Measurements from ENCODE around the gene ROR1. TPM values are rescaled to one million over a fixed set of nuclear protein-coding genes. Genes with fewer than 3 reads are reported as not detected.

ROR1 gene
- total and polyA plus RNA-seq, 10 of the 15 experiments (the other 5 are each of a cell fraction or from before 2014, with no cell fraction given): 0.02 to 0.08 (median 0.05) TPM; not detected in 6

DNA sequence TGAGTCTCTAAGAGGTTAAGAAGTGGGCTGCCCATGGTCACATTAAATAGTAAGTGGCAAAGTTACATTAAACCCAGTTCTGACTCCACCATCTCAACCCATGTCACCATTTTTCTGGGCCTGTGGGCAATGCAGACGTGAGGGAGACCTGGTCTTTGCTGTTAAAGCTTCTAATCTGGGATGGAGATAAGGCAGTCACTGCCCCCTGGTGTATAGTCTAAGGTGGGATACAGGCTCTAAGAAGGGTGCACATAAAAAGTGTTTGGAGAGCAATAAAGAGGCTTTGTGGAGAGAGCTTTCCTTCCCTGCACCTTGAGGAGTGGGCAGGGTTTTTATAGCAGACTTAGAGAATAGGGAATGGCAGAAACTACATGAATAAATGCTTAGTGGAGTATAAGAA, 141.3 kb downstream of the ROR1 start:
- SMC1A ChIA-PET (ENCODE audit: uncharacterized antibody, unreplicated experiment): interaction anchor here (0.8 to 2.9 kb wide), 9 partner anchors 10 to 330 kb away, joined by 3 to 24 read pairs (median 4); no protein-coding TSS in a partner anchor
- no peak overlapping the region for H3K9ac ChIP-seq (ENCODE audit: control insufficient read depth, insufficient read depth, low read length)
- H3K27ac ChIP-seq (ENCODE audit: control insufficient read depth, insufficient read depth): no peak overlapping the region
- CTCF ChIA-PET: interaction anchor here (0.6 to 3.0 kb wide), 10 partner anchors 23 to 415 kb away, joined by 3 to 45 read pairs (median 4); no protein-coding TSS in a partner anchor
- H3K4me2 ChIP-seq (ENCODE audit: control insufficient read depth, insufficient read depth): no peak overlapping the region
- no peaks in the 10 kb centered on the region; a peak in 1 of 4 replicates for H3K27me3 ChIP-seq (replicated peaks in 1 of 2; ENCODE audit: control insufficient read depth in 2 of 2, insufficient read depth in 2 of 2, low read length in 1 of 2)
- in situ Hi-C loops (cut with MboI) (loop anchor here (10.0 kb wide), 1 partner anchor 300 kb away; no protein-coding TSS in a partner anchor), intact Hi-C loops (cut with micrococcal nuclease; ENCODE audit: unreplicated experiment) (loop anchor here (1.0 to 5.0 kb wide), 3 partner anchors 223 to 298 kb away; no protein-coding TSS in a partner anchor)
- TF ChIP-seq RAD21 (IDR thresholded peaks at IDR 0.05; ENCODE audit: insufficient read depth, low read depth, low read length) (peak; percentile 69), SMC3 (IDR thresholded peaks at IDR 0.05; ENCODE audit: borderline replicate concordance, low read length) (peak; percentile 50; the same call in 1 of the 2 replicates), PAX8 (IDR thresholded peaks at IDR 0.05) (no peak)
- TF ChIP-seq, protein P1, sequence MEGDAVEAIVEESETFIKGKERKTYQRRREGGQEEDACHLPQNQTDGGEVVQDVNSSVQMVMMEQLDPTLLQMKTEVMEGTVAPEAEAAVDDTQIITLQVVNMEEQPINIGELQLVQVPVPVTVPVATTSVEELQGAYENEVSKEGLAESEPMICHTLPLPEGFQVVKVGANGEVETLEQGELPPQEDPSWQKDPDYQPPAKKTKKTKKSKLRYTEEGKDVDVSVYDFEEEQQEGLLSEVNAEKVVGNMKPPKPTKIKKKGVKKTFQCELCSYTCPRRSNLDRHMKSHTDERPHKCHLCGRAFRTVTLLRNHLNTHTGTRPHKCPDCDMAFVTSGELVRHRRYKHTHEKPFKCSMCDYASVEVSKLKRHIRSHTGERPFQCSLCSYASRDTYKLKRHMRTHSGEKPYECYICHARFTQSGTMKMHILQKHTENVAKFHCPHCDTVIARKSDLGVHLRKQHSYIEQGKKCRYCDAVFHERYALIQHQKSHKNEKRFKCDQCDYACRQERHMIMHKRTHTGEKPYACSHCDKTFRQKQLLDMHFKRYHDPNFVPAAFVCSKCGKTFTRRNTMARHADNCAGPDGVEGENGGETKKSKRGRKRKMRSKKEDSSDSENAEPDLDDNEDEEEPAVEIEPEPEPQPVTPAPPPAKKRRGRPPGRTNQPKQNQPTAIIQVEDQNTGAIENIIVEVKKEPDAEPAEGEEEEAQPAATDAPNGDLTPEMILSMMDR (IDR thresholded peaks at IDR 0.05 in 2 of 3, conservative IDR thresholded peaks at IDR 0.05 in 1 of 3; ENCODE audit: control insufficient read depth in 2 of 3, extremely low read depth in 1 of 3, insufficient read depth in 1 of 3, low read depth in 3 of 3, low read length in 3 of 3): peak; percentile 27 to 41 (median 35); a peak in 3 of 6 replicates
- no peaks in the 10 kb centered on the region for H3K79me2 ChIP-seq (ENCODE audit: control insufficient read depth, insufficient read depth, low read length)
- no peak for FAIRE-seq
- POLR2A ChIA-PET: no interaction called here
- H2AFZ ChIP-seq (ENCODE audit: control insufficient read depth, low read depth, low read length): no peak overlapping the region
- no peaks in the 10 kb centered on the region for H4K20me1 ChIP-seq (ENCODE audit: control insufficient read depth, insufficient read depth)
- RAD21 ChIA-PET (ENCODE audit: unreplicated experiment): interaction anchor here (1.0 to 3.8 kb wide), 5 partner anchors 11 to 329 kb away, joined by 3 to 35 read pairs (median 4); no protein-coding TSS in a partner anchor
- ATAC-seq: peak; percentile 76
- WGBS (ENCODE audit: insufficient coverage, insufficient replicate concordance, low lambda C conversion rate, missing lambda C conversion rate): 0% methylated on average over 1 of the region's 1 CpG
- no TSS peak for BruUV-seq (replicated peaks)
- no peaks in the 10 kb centered on the region for H3K4me1 ChIP-seq (ENCODE audit: control insufficient read depth, insufficient read depth, low read length)
- no peaks in the 10 kb centered on the region for H3K36me3 ChIP-seq (ENCODE audit: control insufficient read depth in 2 of 2, insufficient read depth in 2 of 2, low read length in 1 of 2)
- H3K4me3 ChIP-seq: no peak overlapping the region
- H3K9me3 ChIP-seq (replicated peaks; ENCODE audit: control insufficient read depth, insufficient read depth, low read length): no peaks in the 10 kb centered on the region
- no peak for DNase-seq (ENCODE audit: low read depth, low spot score)
